Keratinocyte (primary cell): ENCODE results near the gene MUC5B. TPM values are rescaled to one million over a fixed set of nuclear protein-coding genes. Genes with fewer than 3 reads are reported as not detected.

Experiments used
- DNase-seq: peaks from one replicate; pipeline ENCODE4 v3.0.0-alpha.2; 2011; ENCODE audit warnings: low read depth, missing footprints, low spot score
- FAIRE-seq: peaks from 2 replicates; lab custom pipeline; 2011; peaks lifted over from hg19 to GRCh38; lab: Jason Lieb, UNC
- H2AFZ ChIP-seq: 2 replicates; pipeline ENCODE4 v1.6.0; 2012; ENCODE audit warnings: low read length, control low read depth, inconsistent platforms; ENCODE audit not compliant: control insufficient read depth
- H3K27ac ChIP-seq: 2 replicates; pipeline ENCODE4 v1.5.1; 2011; ENCODE audit warnings: low read length; ENCODE audit not compliant: control insufficient read depth, insufficient read depth
- H3K27me3 ChIP-seq: 3 replicates; pipeline ENCODE4 v1.6.0; 2011; ENCODE audit warnings: low read length; ENCODE audit not compliant: control insufficient read depth, insufficient read depth; ENCODE audit errors: extremely low read depth
- H3K36me3 ChIP-seq, 2 experiments: 2 replicates in 1 of 2; 3 replicates in 1 of 2; pipeline ENCODE4 v1.5.1; 2011; ENCODE audit warnings: low read length in 2 of 2, mild to moderate bottlenecking in 1 of 2; ENCODE audit not compliant: control insufficient read depth in 2 of 2, insufficient read depth in 2 of 2; ENCODE audit errors: extremely low read depth in 1 of 2
- H3K4me1 ChIP-seq: 3 replicates; pipeline ENCODE4 v1.5.1; 2011; ENCODE audit warnings: low read length; ENCODE audit not compliant: control insufficient read depth, insufficient read depth; ENCODE audit errors: extremely low read depth
- H3K4me2 ChIP-seq: 3 replicates; pipeline ENCODE4 v1.6.0; 2011; ENCODE audit warnings: low read depth, low read length; ENCODE audit not compliant: control insufficient read depth, insufficient read depth; ENCODE audit errors: extremely low read depth
- H3K4me3 ChIP-seq, 3 experiments: fragments of 200-600 bp in 1 of 3; sonication (generic) in 1 of 3; 2 replicates in 2 of 3; 3 replicates in 1 of 3; pipeline ENCODE4 v1.5.1; 2011 to 2016; ENCODE audit warnings: low read length in 3 of 3, mild to moderate bottlenecking in 3 of 3, control low read depth in 2 of 3, inconsistent platforms in 1 of 3, low read depth in 1 of 3, mixed read lengths in 1 of 3, mixed run types in 1 of 3, moderate library complexity in 1 of 3; ENCODE audit not compliant: control insufficient read depth in 2 of 3, insufficient read depth in 2 of 3; ENCODE audit errors: extremely low read depth in 1 of 3
- H3K79me2 ChIP-seq: 2 replicates; pipeline ENCODE4 v1.6.0; 2012; ENCODE audit warnings: low read length; ENCODE audit not compliant: control insufficient read depth, insufficient read depth
- H3K9ac ChIP-seq: 3 replicates; pipeline ENCODE4 v1.6.0; 2011; ENCODE audit warnings: low read length; ENCODE audit not compliant: control insufficient read depth, insufficient read depth; ENCODE audit errors: extremely low read depth
- H3K9me1 ChIP-seq: 3 replicates; pipeline ENCODE4 v1.6.0; 2011; ENCODE audit warnings: low read length; ENCODE audit not compliant: control insufficient read depth, insufficient read depth; ENCODE audit errors: extremely low read depth
- H3K9me3 ChIP-seq: 2 replicates; pipeline ENCODE4 v1.5.1; 2012; ENCODE audit warnings: low read depth, low read length; ENCODE audit not compliant: control insufficient read depth
- H4K20me1 ChIP-seq: 3 replicates; pipeline ENCODE4 v1.6.0; 2011; ENCODE audit warnings: low read length; ENCODE audit not compliant: control insufficient read depth, insufficient read depth; ENCODE audit errors: extremely low read depth
- EZH2 ChIP-seq: IDR thresholded peaks from one replicate; pipeline ENCODE4 v1.6.1; 2012; ENCODE audit warnings: inconsistent platforms, mild to moderate bottlenecking, low read length, moderate library complexity
- dilution Hi-C: fragments of 300-500 bp; cut with MboI; formaldehyde crosslinking; loops from one replicate; pipeline ENCODE4 v1.7.0; 2020; ENCODE audit warnings: low sequenced_read_pairs; ENCODE audit not compliant: extremely low pct_ligation_motif_present
- polyA plus RNA-seq, 5 experiments: library from polyadenylated mRNA; depleted of rRNA in 3 of 5; stranded (reverse) in 3 of 5; stranded (forward) in 1 of 5; unstranded in 1 of 5; fragments of >200 nt; gene quantifications; 1 replicate in 1 of 5; 2 replicates in 3 of 5; 3 replicates in 1 of 5; pipeline versions ENCODE4 v1.2.1 to v1.2.3, GENCODE V29; 2011 to 2012; ENCODE audit warnings: missing spikeins in 2 of 5, low read depth in 1 of 5, low replicate concordance in 1 of 5
- TF ChIP-seq, protein P1 (sequence below), 3 experiments: IDR thresholded peaks in 1 of 3; conservative IDR thresholded peaks in 1 of 3; optimal IDR thresholded peaks in 1 of 3; 2 replicates in 2 of 3; 3 replicates in 1 of 3; pipeline versions ENCODE3 to v1.5.1; 2011; ENCODE audit warnings: low read length in 3 of 3, mild to moderate bottlenecking in 3 of 3, moderate library complexity in 2 of 3, control low read depth in 1 of 3, inconsistent platforms in 1 of 3; ENCODE audit not compliant: insufficient read depth in 2 of 3; ENCODE audit errors: extremely low read depth in 1 of 3

The MUC5B gene
- polyA plus RNA-seq, 1 donor (not counting 4 experiments of a cell fraction or from before 2014, with no cell fraction given), result not detected

DNA sequence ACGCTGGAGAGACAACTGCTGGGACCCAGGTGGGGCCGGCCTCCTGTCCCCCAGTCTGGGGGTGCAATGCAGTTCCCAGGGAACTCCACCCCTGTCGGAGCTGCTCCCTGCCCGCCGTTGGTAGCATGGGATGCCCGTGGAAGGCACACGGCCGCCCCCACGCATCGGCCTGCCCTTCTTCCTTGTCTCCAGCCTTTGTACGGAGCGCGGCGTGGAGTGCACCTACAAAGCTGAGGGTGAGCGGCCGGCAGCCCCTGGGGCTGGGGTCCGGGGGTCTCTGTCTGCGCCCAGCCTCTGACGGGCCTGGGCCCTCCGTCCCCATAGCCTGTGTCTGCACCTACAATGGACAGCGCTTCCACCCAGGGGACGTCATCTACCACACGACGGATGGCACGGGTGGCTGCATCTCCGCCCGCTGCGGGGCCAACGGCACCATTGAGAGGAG lies 41.9 kb upstream of the MUC5B start:
- no peak overlapping the region for H2AFZ ChIP-seq
- H4K20me1 ChIP-seq, result no peaks in the 10 kb centered on the region
- H3K4me1 ChIP-seq, result no peaks in the 10 kb centered on the region
- no peak overlapping the region for H3K9ac ChIP-seq
- no peaks in the 10 kb centered on the region for H3K36me3 ChIP-seq
- no peaks in the 10 kb centered on the region for H3K9me1 ChIP-seq
- H3K79me2 ChIP-seq, result no peaks in the 10 kb centered on the region
- H3K27ac ChIP-seq, result no peak overlapping the region
- TF ChIP-seq, protein P1, sequence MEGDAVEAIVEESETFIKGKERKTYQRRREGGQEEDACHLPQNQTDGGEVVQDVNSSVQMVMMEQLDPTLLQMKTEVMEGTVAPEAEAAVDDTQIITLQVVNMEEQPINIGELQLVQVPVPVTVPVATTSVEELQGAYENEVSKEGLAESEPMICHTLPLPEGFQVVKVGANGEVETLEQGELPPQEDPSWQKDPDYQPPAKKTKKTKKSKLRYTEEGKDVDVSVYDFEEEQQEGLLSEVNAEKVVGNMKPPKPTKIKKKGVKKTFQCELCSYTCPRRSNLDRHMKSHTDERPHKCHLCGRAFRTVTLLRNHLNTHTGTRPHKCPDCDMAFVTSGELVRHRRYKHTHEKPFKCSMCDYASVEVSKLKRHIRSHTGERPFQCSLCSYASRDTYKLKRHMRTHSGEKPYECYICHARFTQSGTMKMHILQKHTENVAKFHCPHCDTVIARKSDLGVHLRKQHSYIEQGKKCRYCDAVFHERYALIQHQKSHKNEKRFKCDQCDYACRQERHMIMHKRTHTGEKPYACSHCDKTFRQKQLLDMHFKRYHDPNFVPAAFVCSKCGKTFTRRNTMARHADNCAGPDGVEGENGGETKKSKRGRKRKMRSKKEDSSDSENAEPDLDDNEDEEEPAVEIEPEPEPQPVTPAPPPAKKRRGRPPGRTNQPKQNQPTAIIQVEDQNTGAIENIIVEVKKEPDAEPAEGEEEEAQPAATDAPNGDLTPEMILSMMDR (optimal IDR thresholded peaks at IDR 0.05 in 1 of 3, IDR thresholded peaks at IDR 0.05 in 1 of 3, conservative IDR thresholded peaks at IDR 0.05 in 1 of 3; ENCODE audit: extremely low read depth in 1 of 3, insufficient read depth in 2 of 3, low read length in 3 of 3), result no peak
- TF ChIP-seq EZH2, result no peak
- dilution Hi-C loops, result no loop called here
- H3K27me3 ChIP-seq, result no peaks in the 10 kb centered on the region
- H3K4me3 ChIP-seq, result no peak overlapping the region
- H3K9me3 ChIP-seq, result peaks cover 7% of the 10 kb centered on the region
- no peak for FAIRE-seq
- no peak overlapping the region for H3K4me2 ChIP-seq
- no peak for DNase-seq

GRCh38 chr11:1181420-1181819 lies 41.4 kb upstream of the MUC5B start:
- DNase-seq (no peak), FAIRE-seq (no peak)
- Histone ChIP-seq H3K4me3 (no peak overlapping the region), H3K9me1 (no peaks in the 10 kb centered on the region), H3K9me3 (peaks cover 7% of the 10 kb centered on the region), H3K27ac (no peak overlapping the region), H4K20me1 (no peaks in the 10 kb centered on the region), H3K4me2 (no peak overlapping the region), H3K27me3 (no peaks in the 10 kb centered on the region), H3K36me3 (no peaks in the 10 kb centered on the region), H3K4me1 (no peaks in the 10 kb centered on the region), H3K79me2 (no peaks in the 10 kb centered on the region), H2AFZ (no peak overlapping the region), H3K9ac (no peak overlapping the region)
- dilution Hi-C loops, result no loop called here
- no peak for TF ChIP-seq EZH2
- TF ChIP-seq, protein P1 (optimal IDR thresholded peaks at IDR 0.05 in 1 of 3, IDR thresholded peaks at IDR 0.05 in 1 of 3, conservative IDR thresholded peaks at IDR 0.05 in 1 of 3; ENCODE audit: extremely low read depth in 1 of 3, insufficient read depth in 2 of 3, low read length in 3 of 3), result no peak
